ENCODE results near the gene SPRR1A. TPM values are rescaled to one million over a fixed set of nuclear protein-coding genes. Genes with fewer than 3 reads are reported as not detected.

SPRR1A gene
- total and polyA plus RNA-seq, 2 experiments from 2014 or later: not detected

- DNase-seq (ENCODE audit: low read depth in 1 of 2, low spot score in 1 of 2): no peak
- TF ChIP-seq, protein P1, sequence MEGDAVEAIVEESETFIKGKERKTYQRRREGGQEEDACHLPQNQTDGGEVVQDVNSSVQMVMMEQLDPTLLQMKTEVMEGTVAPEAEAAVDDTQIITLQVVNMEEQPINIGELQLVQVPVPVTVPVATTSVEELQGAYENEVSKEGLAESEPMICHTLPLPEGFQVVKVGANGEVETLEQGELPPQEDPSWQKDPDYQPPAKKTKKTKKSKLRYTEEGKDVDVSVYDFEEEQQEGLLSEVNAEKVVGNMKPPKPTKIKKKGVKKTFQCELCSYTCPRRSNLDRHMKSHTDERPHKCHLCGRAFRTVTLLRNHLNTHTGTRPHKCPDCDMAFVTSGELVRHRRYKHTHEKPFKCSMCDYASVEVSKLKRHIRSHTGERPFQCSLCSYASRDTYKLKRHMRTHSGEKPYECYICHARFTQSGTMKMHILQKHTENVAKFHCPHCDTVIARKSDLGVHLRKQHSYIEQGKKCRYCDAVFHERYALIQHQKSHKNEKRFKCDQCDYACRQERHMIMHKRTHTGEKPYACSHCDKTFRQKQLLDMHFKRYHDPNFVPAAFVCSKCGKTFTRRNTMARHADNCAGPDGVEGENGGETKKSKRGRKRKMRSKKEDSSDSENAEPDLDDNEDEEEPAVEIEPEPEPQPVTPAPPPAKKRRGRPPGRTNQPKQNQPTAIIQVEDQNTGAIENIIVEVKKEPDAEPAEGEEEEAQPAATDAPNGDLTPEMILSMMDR (IDR thresholded peaks at IDR 0.05; ENCODE audit: low read depth, low read length): no peak
- Histone ChIP-seq H3K36me3 (no peaks in the 10 kb centered on the region), H3K27me3 (no peaks in the 10 kb centered on the region), H3K4me3 (no peak overlapping the region), H3K4me1 (ENCODE audit: low read depth) (no peaks in the 10 kb centered on the region), H3K9me3 (ENCODE audit: low read depth) (no peaks in the 10 kb centered on the region), H3K27ac (no peak overlapping the region)
Measured at GRCh38 chr1:153025797-153026196, 41.9 kb downstream of the SPRR1A start.

- H3K4me1 ChIP-seq (ENCODE audit: low read depth): no peaks in the 10 kb centered on the region
- no peaks in the 10 kb centered on the region for H3K27me3 ChIP-seq
- no peaks in the 10 kb centered on the region for H3K9me3 ChIP-seq (ENCODE audit: low read depth)
- H3K4me3 ChIP-seq: no peak overlapping the region
- TF ChIP-seq, protein P1 (IDR thresholded peaks at IDR 0.05; ENCODE audit: low read depth, low read length): no peak
- H3K27ac ChIP-seq: no peak overlapping the region
- no peaks in the 10 kb centered on the region for H3K36me3 ChIP-seq
- no peak for DNase-seq (ENCODE audit: low read depth in 1 of 2, low spot score in 1 of 2)
Measured at GRCh38 chr1:153028766-153029165, 44.9 kb downstream of the SPRR1A start.

- Histone ChIP-seq H3K27ac (no peak within 1 kb of the TSS), H3K36me3 (no peaks in the 10 kb centered on the region)
- TF ChIP-seq, protein P1 (IDR thresholded peaks at IDR 0.05; ENCODE audit: low read depth, low read length): no peak
Measured at GRCh38 chr1:153030895-153031294, 47.0 kb downstream of the SPRR1A start, which contains the start of gene SPRR1B. TSS of gene SPRR1B (plus strand) at chr1:153031203. CDS start at chr1:153032346, 1,143 bp downstream.

DNA sequence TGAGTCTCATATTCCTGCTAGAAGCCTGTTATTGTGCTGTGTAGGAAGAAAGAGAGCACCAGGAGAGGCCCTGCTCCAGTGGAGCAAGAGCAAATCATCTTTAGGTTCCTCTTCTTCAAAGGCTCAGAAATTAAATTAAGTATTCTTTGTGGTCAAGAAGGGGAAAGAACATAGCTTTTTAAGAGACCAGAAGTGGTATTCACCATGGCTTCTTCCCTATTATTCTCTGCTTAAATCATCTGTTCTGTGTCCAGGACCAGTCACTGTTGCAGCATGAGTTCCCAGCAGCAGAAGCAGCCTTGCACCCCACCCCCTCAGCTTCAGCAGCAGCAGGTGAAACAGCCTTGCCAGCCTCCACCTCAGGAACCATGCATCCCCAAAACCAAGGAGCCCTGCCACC, 48.2 kb downstream of the SPRR1A start:
- Histone ChIP-seq H3K27ac (no peak overlapping the region), H3K4me3 (no peak overlapping the region), H3K4me1 (ENCODE audit: low read depth) (no peaks in the 10 kb centered on the region), H3K9me3 (ENCODE audit: low read depth) (no peaks in the 10 kb centered on the region), H3K36me3 (no peaks in the 10 kb centered on the region), H3K27me3 (no peaks in the 10 kb centered on the region)
- TF ChIP-seq, protein P1 (IDR thresholded peaks at IDR 0.05; ENCODE audit: low read depth, low read length): no peak
- DNase-seq (ENCODE audit: low read depth in 1 of 2, low spot score in 1 of 2): no peak

More at GRCh38 chr1:153030895-153031294, 47.0 kb downstream of the SPRR1A start, which contains the start of gene SPRR1B:
- no peaks in the 10 kb centered on the region for H3K4me1 ChIP-seq (ENCODE audit: low read depth)
- no peaks in the 10 kb centered on the region for H3K27me3 ChIP-seq
- DNase-seq (ENCODE audit: low read depth in 1 of 2, low spot score in 1 of 2): no peak
- no peaks in the 10 kb centered on the region for H3K9me3 ChIP-seq (ENCODE audit: low read depth)
- H3K4me3 ChIP-seq: no peak within 1 kb of the TSS

GRCh38 chr1:153032677-153033308, 48.9 kb downstream of the SPRR1A start:
- no peaks in the 10 kb centered on the region for H3K9me3 ChIP-seq (ENCODE audit: low read depth)
- H3K27me3 ChIP-seq: no peaks in the 10 kb centered on the region
- peak; percentile 20 to 49 for DNase-seq (ENCODE audit: low read depth in 1 of 2, low spot score in 1 of 2)
- H3K4me1 ChIP-seq (ENCODE audit: low read depth): no peaks in the 10 kb centered on the region
- no peaks in the 10 kb centered on the region for H3K36me3 ChIP-seq
- H3K27ac ChIP-seq: no peak overlapping the region
- TF ChIP-seq, protein P1 (IDR thresholded peaks at IDR 0.05; ENCODE audit: low read depth, low read length): peak; percentile 15
- H3K4me3 ChIP-seq: no peak overlapping the region
